Hepatocyte (in vitro differentiated cells): ENCODE data around the gene MED16.

Experiments used
- EZH2 ChIP-seq: fragments of 200-600 bp; sonication (generic); IDR thresholded peaks from 2 replicates; pipeline ENCODE4 v1.6.1; 2016; ENCODE audit warnings: antibody characterized with exemption, mild to moderate bottlenecking, borderline replicate concordance
- EZH2phosphoT487 ChIP-seq: fragments of 200-600 bp; sonication (generic); IDR thresholded peaks from one replicate; pipeline ENCODE4 v1.6.1; 2018; ENCODE audit warnings: antibody characterized with exemption, mild to moderate bottlenecking, low read depth, moderate library complexity; ENCODE audit not compliant: unreplicated experiment, severe bottlenecking
- TF ChIP-seq, protein P1 (sequence below): fragments of 200-600 bp; sonication (generic); IDR thresholded peaks from 2 replicates; pipeline ENCODE4 v1.5.1; 2016; ENCODE audit warnings: antibody characterized with exemption, mild to moderate bottlenecking; ENCODE audit not compliant: poor library complexity

DNA sequence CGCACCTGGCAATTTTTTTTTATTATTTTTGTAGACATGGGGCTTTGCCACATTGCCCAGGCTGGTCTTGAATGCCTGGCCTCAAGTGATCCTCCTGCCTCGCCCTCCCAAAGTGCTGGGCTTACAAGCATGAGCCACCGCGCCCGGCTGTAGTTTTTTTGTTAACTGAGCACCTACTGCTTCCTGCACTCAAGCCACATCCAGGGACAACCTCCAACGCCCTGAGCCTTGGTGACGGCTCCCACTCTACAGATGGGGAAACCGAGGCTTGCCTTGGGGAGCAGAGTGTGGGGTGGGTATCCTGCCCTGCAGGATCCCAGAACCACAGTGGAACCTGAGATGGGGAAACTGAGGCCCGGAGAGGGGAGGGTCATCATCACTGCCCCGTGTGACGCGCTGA is 37.8 kb downstream of the MED16 start:
- TF ChIP-seq, protein P1, sequence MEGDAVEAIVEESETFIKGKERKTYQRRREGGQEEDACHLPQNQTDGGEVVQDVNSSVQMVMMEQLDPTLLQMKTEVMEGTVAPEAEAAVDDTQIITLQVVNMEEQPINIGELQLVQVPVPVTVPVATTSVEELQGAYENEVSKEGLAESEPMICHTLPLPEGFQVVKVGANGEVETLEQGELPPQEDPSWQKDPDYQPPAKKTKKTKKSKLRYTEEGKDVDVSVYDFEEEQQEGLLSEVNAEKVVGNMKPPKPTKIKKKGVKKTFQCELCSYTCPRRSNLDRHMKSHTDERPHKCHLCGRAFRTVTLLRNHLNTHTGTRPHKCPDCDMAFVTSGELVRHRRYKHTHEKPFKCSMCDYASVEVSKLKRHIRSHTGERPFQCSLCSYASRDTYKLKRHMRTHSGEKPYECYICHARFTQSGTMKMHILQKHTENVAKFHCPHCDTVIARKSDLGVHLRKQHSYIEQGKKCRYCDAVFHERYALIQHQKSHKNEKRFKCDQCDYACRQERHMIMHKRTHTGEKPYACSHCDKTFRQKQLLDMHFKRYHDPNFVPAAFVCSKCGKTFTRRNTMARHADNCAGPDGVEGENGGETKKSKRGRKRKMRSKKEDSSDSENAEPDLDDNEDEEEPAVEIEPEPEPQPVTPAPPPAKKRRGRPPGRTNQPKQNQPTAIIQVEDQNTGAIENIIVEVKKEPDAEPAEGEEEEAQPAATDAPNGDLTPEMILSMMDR: no peak
- TF ChIP-seq EZH2: no peak
- TF ChIP-seq EZH2phosphoT487: no peak
